Endodermal cell (in vitro differentiated cells): ENCODE measurements around the gene TSPAN9. TPM values are rescaled to one million over a fixed set of nuclear protein-coding genes. Genes with fewer than 3 reads are reported as not detected.

Source experiments
- DNase-seq: peaks from one replicate; pipeline ENCODE4 v3.0.0-alpha.2; 2017
- H3K27ac ChIP-seq: 2 replicates; pipeline ENCODE4 v1.5.1; 2013; ENCODE audit warnings: mild to moderate bottlenecking, low read depth, low read length, moderate library complexity
- H3K27me3 ChIP-seq: 2 replicates; pipeline ENCODE4 v1.6.1; 2013; ENCODE audit warnings: mild to moderate bottlenecking, low read length, moderate library complexity; ENCODE audit not compliant: insufficient read depth, control insufficient read depth, poor library complexity, severe bottlenecking
- H3K36me3 ChIP-seq: 2 replicates; pipeline ENCODE4 v1.7.0; 2013; ENCODE audit warnings: mild to moderate bottlenecking, low read length, moderate library complexity; ENCODE audit not compliant: control insufficient read depth, insufficient read depth
- H3K4me1 ChIP-seq: one replicate; pipeline ENCODE4 v1.7.0; 2013; ENCODE audit warnings: low read length; ENCODE audit not compliant: control insufficient read depth, insufficient read depth
- H3K4me3 ChIP-seq: 2 replicates; pipeline ENCODE4 v1.5.1; 2013; ENCODE audit warnings: mild to moderate bottlenecking, low read length, moderate library complexity
- H3K9ac ChIP-seq: 2 replicates; pipeline ENCODE4 v1.6.1; 2013; ENCODE audit warnings: mild to moderate bottlenecking, low read length, moderate library complexity; ENCODE audit not compliant: poor library complexity, severe bottlenecking; ENCODE audit errors: extremely low read depth
- H3K9me3 ChIP-seq: 2 replicates; pipeline ENCODE4 v1.6.1; 2013; ENCODE audit warnings: mild to moderate bottlenecking, low read length, moderate library complexity; ENCODE audit not compliant: control insufficient read depth
- H3K27ac Mint-ChIP-seq: 2 replicates; pipeline ENCODE4 v1.8.0; 2020; ENCODE audit warnings: mixed read lengths
- H3K27me3 Mint-ChIP-seq: 2 replicates; pipeline ENCODE4 v1.8.0; 2021; ENCODE audit warnings: mild to moderate bottlenecking, mixed read lengths; ENCODE audit not compliant: insufficient read depth
- H3K36me3 Mint-ChIP-seq: 2 replicates; pipeline ENCODE4 v1.8.0; 2020; ENCODE audit warnings: low read depth, mixed read lengths
- H3K4me1 Mint-ChIP-seq: 2 replicates; pipeline ENCODE4 v1.8.0; 2020; ENCODE audit warnings: mixed read lengths
- H3K4me3 Mint-ChIP-seq: 2 replicates; pipeline ENCODE4 v1.8.0; 2020; ENCODE audit warnings: mild to moderate bottlenecking, moderate library complexity, mixed read lengths
- H3K9me3 Mint-ChIP-seq: 2 replicates; pipeline ENCODE4 v1.8.0; 2020; ENCODE audit warnings: mild to moderate bottlenecking, mixed read lengths
- WGBS, 2 experiments: methylation state at CpG; one replicate each; pipeline versions ENCODE4 v1.1.5 to v1.1.7; 2013; ENCODE audit warnings: missing lambda C conversion rate in 2 of 2, mixed read lengths in 1 of 2; ENCODE audit not compliant: insufficient coverage in 1 of 2, insufficient read length in 1 of 2; 5-methylcytosine and 5-hydroxymethylcytosine counted together
- total RNA-seq, 2 donors: library from RNA; stranded (reverse); fragmentation: NEBNext Ultra II Directional in 1 of 2; extraction: Animal tissue kit (Norgen Biotek cat#: 25700) in 1 of 2; gene quantifications; 2 replicates in 1 of 2; 3 replicates in 1 of 2; pipeline ENCODE4 v1.2.1, GENCODE V29; 2021
- TF ChIP-seq, protein P1 (sequence below): fragments of 200-600 bp; sonication (generic); conservative IDR thresholded peaks from 2 replicates; pipeline ENCODE4 v1.5.0; 2021; ENCODE audit warnings: antibody characterized with exemption, mild to moderate bottlenecking

The TSPAN9 gene
- total RNA-seq, 2 donors from 2014 or later: 31.9 to 80.8 TPM

DNA sequence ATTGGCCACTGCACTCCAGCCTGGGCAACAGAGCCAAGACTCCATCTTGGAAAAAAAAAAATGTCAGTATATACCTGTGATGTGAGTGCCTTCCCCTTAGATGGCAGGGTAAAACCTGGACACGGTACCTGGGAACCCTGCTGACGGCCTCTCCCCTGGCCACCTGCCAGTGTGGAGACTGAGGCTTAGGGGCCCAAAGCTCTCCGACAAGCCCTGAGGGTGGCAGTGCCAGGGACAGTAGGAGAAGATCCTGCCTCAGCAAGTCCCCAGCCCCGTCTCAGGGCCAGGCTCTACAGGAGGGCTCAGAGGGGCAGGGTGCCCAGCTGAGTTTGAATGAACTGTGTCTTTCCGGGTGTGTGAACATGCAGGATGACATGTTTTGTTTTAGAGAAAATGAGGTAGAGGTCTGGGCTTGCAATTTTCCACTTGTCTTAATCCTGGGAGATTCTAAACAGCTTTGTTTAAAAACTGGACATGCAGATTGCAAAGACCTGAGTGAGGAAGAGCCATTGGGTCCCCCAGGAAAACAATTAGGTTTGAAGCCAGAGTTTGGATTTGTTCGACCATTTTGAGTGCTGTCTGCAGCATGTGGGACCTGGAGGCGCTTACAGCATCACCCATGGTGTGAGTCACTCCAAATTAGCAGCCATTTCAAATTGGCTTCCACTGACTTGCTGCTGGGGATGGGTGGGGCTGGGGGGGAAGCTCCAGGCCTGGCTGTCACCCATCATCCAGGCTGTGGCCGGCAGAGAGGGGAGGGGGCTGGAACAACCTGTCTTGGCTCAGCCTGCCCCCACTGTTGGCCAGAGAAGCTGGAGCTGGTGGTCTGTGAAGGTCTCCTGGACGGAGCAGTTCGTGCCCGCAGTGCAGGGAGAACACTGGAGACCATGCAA, 10.8 kb downstream of the TSPAN9 start:
- H3K27ac ChIP-seq: no peak overlapping the region
- Mint-ChIP-seq H3K9me3 (no peaks in the 10 kb centered on the region), H3K36me3 (peaks cover 23% of the 10 kb centered on the region), H3K4me3 (no peak overlapping the region), H3K27ac (no peak overlapping the region), H3K27me3 (no peaks in the 10 kb centered on the region), H3K4me1 (peaks cover 55% of the 10 kb centered on the region)
- no peaks in the 10 kb centered on the region for H3K36me3 ChIP-seq
- TF ChIP-seq, protein P1, sequence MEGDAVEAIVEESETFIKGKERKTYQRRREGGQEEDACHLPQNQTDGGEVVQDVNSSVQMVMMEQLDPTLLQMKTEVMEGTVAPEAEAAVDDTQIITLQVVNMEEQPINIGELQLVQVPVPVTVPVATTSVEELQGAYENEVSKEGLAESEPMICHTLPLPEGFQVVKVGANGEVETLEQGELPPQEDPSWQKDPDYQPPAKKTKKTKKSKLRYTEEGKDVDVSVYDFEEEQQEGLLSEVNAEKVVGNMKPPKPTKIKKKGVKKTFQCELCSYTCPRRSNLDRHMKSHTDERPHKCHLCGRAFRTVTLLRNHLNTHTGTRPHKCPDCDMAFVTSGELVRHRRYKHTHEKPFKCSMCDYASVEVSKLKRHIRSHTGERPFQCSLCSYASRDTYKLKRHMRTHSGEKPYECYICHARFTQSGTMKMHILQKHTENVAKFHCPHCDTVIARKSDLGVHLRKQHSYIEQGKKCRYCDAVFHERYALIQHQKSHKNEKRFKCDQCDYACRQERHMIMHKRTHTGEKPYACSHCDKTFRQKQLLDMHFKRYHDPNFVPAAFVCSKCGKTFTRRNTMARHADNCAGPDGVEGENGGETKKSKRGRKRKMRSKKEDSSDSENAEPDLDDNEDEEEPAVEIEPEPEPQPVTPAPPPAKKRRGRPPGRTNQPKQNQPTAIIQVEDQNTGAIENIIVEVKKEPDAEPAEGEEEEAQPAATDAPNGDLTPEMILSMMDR: no peak
- H3K9ac ChIP-seq: no peak overlapping the region
- H3K4me1 ChIP-seq: peaks cover 2% of the 10 kb centered on the region
- DNase-seq: peak; percentile 45
- H3K27me3 ChIP-seq: no peaks in the 10 kb centered on the region
- 89 to 94% methylated on average over 7 to 11 of the region's 11 CpGs for WGBS, 2 experiments
- no peaks in the 10 kb centered on the region for H3K9me3 ChIP-seq
- H3K4me3 ChIP-seq: no peak overlapping the region

DNA sequence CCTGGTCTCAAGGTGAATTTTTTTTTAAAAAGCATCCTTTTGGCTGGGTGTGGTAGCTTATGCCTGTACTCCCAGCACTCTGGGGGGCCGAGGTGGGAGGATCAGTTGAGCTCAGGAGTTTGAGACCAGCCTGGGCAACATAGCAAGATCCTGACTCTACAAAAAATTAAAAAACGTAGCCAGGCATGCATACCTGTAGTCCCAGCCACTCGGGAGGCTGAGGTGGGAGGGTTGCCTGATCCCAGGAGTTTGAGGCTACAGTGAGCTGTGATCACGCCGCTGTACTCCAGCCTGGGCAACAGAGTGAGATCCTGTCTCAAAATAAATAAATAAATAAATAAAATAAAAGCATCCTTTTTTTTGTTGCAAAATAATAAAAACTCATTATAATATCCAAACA, 12.4 kb downstream of the TSPAN9 start:
- no peaks in the 10 kb centered on the region for H3K27me3 ChIP-seq
- Mint-ChIP-seq H3K4me1 (peaks cover 45% of the 10 kb centered on the region), H3K27me3 (no peaks in the 10 kb centered on the region), H3K36me3 (peaks cover 23% of the 10 kb centered on the region), H3K27ac (no peak overlapping the region), H3K4me3 (no peak overlapping the region), H3K9me3 (peaks cover 6% of the 10 kb centered on the region)
- peaks cover 2% of the 10 kb centered on the region for H3K4me1 ChIP-seq
- no peaks in the 10 kb centered on the region for H3K9me3 ChIP-seq
- no peak overlapping the region for H3K27ac ChIP-seq
- WGBS, 2 experiments: 92 to 98% methylated on average over 2 to 5 of the region's 5 CpGs
- DNase-seq: no peak
- TF ChIP-seq, protein P1: no peak
- H3K9ac ChIP-seq: no peak overlapping the region
- no peak overlapping the region for H3K4me3 ChIP-seq
- H3K36me3 ChIP-seq: no peaks in the 10 kb centered on the region

- Histone ChIP-seq H3K27ac (peak overlapping the region; percentile 55), H3K36me3 (no peaks in the 10 kb centered on the region), H3K9ac (no peak overlapping the region), H3K9me3 (no peaks in the 10 kb centered on the region), H3K4me1 (peaks cover under 1% of the 10 kb centered on the region), H3K4me3 (no peak overlapping the region), H3K27me3 (no peaks in the 10 kb centered on the region)
- Mint-ChIP-seq H3K27me3 (no peaks in the 10 kb centered on the region), H3K27ac (peak overlapping the region; percentile 20), H3K9me3 (peaks cover 6% of the 10 kb centered on the region), H3K36me3 (peaks cover 23% of the 10 kb centered on the region), H3K4me3 (no peak overlapping the region), H3K4me1 (peaks cover 37% of the 10 kb centered on the region)
- TF ChIP-seq, protein P1: no peak
- no peak for DNase-seq
- 84 to 89% methylated on average over 13 to 17 of the region's 17 CpGs for WGBS, 2 experiments
Observed at GRCh38 chr12:3090240-3091037, 13.3 kb downstream of the TSPAN9 start.
